SK-N-SH (cell line): Measurements from ENCODE around the gene LARGE1. TPM values are rescaled to one million over a fixed set of nuclear protein-coding genes. Genes with fewer than 3 reads are reported as not detected.

ENCODE experiments used
- CTCF ChIA-PET: fragments of 300-600, 350-600 bp; formaldehyde crosslinking; extraction: SDS; loops from one replicate; lab custom pipeline; 2021; lab: Yijun Ruan, JAX
- POLR2A ChIA-PET: fragments of 350-600 bp; sonication (Branson Sonifier 250); formaldehyde crosslinking; extraction: SDS; loops from one replicate; lab custom pipeline; 2020; ENCODE audit warnings: antibody characterized with exemption, inconsistent platforms; lab: Yijun Ruan, JAX
- DNase-seq: peaks from one replicate; pipeline ENCODE4 v3.0.0; 2012
- H2AFZ ChIP-seq: fragments of 200-600 bp; sonication (generic); 2 replicates; pipeline ENCODE4 v1.8.1; 2016; ENCODE audit warnings: antibody characterized with exemption, mild to moderate bottlenecking, low read depth
- H3F3A ChIP-seq: fragments of 200-600 bp; sonication (generic); replicated peaks from 2 replicates; pipeline ENCODE3; 2016; ENCODE audit warnings: antibody characterized with exemption, mild to moderate bottlenecking; ENCODE audit not compliant: insufficient read depth
- H3K27ac ChIP-seq, 2 experiments: fragments of 200-500 bp in 1 of 2; fragments of 200-600 bp in 1 of 2; sonication (Bioruptor generic) in 1 of 2; sonication (generic), shearing (Covaris generic) in 1 of 2; 2 replicates each; pipeline versions ENCODE4 v1.5.1 to v1.6.1; 2014 to 2016; ENCODE audit warnings: low read depth in 2 of 2, inconsistent platforms in 1 of 2, low read length in 1 of 2, mild to moderate bottlenecking in 1 of 2, mixed read lengths in 1 of 2
- H3K27me3 ChIP-seq: fragments of 200-600 bp; sonication (generic), shearing (Covaris generic); 2 replicates; pipeline ENCODE4 v1.6.1; 2016; ENCODE audit warnings: mixed run types; ENCODE audit not compliant: insufficient read depth
- H3K36me3 ChIP-seq, 2 experiments: fragments of 200-500 bp in 1 of 2; fragments of 200-600 bp in 1 of 2; sonication (Bioruptor generic) in 1 of 2; sonication (generic) in 1 of 2; replicated peaks in 1 of 2; 2 replicates each; pipeline versions ENCODE3 to v1.5.1; 2014 to 2016; ENCODE audit warnings: low read length in 1 of 2, mild to moderate bottlenecking in 1 of 2; ENCODE audit not compliant: insufficient read depth in 2 of 2, control insufficient read depth in 1 of 2
- H3K4me1 ChIP-seq, 2 experiments: fragments of 200-500 bp in 1 of 2; fragments of 200-600 bp in 1 of 2; sonication (Bioruptor generic) in 1 of 2; sonication (generic), shearing (Covaris generic) in 1 of 2; 2 replicates each; pipeline versions ENCODE4 v1.5.1 to v1.6.1; 2014 to 2016; ENCODE audit warnings: low read depth in 1 of 2, low read length in 1 of 2, mixed run types in 1 of 2; ENCODE audit not compliant: insufficient read depth in 2 of 2, control insufficient read depth in 1 of 2
- H3K4me2 ChIP-seq: fragments of 200-600 bp; sonication (generic), shearing (Covaris generic); 2 replicates; pipeline ENCODE4 v1.6.1; 2017; ENCODE audit warnings: mixed run types
- H3K4me3 ChIP-seq, 2 experiments: fragments of 200-500 bp in 1 of 2; fragments of 200-600 bp in 1 of 2; sonication (Bioruptor generic) in 1 of 2; sonication (generic), shearing (Covaris generic) in 1 of 2; 2 replicates each; pipeline versions ENCODE4 v1.5.1 to v1.8.1; 2014 to 2016; ENCODE audit warnings: low read depth in 2 of 2, inconsistent platforms in 1 of 2, low read length in 1 of 2, mild to moderate bottlenecking in 1 of 2, mixed read lengths in 1 of 2, moderate library complexity in 1 of 2
- H3K79me2 ChIP-seq: fragments of 200-600 bp; sonication (generic); 2 replicates; pipeline ENCODE4 v1.8.1; 2017; ENCODE audit warnings: mild to moderate bottlenecking; ENCODE audit not compliant: insufficient read depth
- H3K9ac ChIP-seq: fragments of 200-600 bp; sonication (generic); 2 replicates; pipeline ENCODE4 v1.6.1; 2017; ENCODE audit warnings: mixed run types
- H3K9me2 ChIP-seq: fragments of 200-600 bp; sonication (generic); 2 replicates; pipeline ENCODE4 v1.6.1; 2017; ENCODE audit warnings: mixed run types
- H3K9me3 ChIP-seq: fragments of 200-600 bp; sonication (generic); 2 replicates; pipeline ENCODE4 v1.6.1; 2017; ENCODE audit warnings: mixed run types, mild to moderate bottlenecking, moderate library complexity
- H4K20me1 ChIP-seq: fragments of 200-600 bp; sonication (generic); 2 replicates; pipeline ENCODE4 v1.6.1; 2017; ENCODE audit warnings: mild to moderate bottlenecking, mixed run types; ENCODE audit not compliant: insufficient read depth
- CHD2 ChIP-seq: fragments of 150-350 bp; IDR thresholded peaks from 2 replicates; pipeline ENCODE4 v1.6.1; 2018; ENCODE audit warnings: low read length; ENCODE audit not compliant: partially characterized antibody
- CTCF ChIP-seq: fragments of 200-600 bp; sonication (generic); IDR thresholded peaks from 2 replicates; pipeline ENCODE4 v1.6.1; 2017; ENCODE audit warnings: antibody characterized with exemption, mild to moderate bottlenecking, moderate library complexity
- ELF1 ChIP-seq: IDR thresholded peaks from 2 replicates; pipeline ENCODE4 v1.4.0; 2012
- EZH2phosphoT487 ChIP-seq: fragments of 200-600 bp; sonication (generic); IDR thresholded peaks from 2 replicates; pipeline ENCODE4 v1.6.1; 2017; ENCODE audit warnings: low read depth, mixed run types, mild to moderate bottlenecking, antibody characterized with exemption, moderate library complexity, borderline replicate concordance
- FOSL2 ChIP-seq: IDR thresholded peaks from 2 replicates; pipeline ENCODE4 v1.4.0; 2012; ENCODE audit warnings: low read depth, mild to moderate bottlenecking, moderate library complexity, borderline replicate concordance
- FOXM1 ChIP-seq: IDR thresholded peaks from 2 replicates; pipeline ENCODE4 v1.4.0; 2012; ENCODE audit warnings: low read depth, mild to moderate bottlenecking
- JUND ChIP-seq: IDR thresholded peaks from 2 replicates; pipeline ENCODE4 v1.4.0; 2012
- MAX ChIP-seq: IDR thresholded peaks from 2 replicates; pipeline ENCODE4 v1.4.0; 2012; ENCODE audit warnings: low read depth
- PBX3 ChIP-seq: IDR thresholded peaks from 2 replicates; pipeline ENCODE4; 2012
- POLR2AphosphoS5 ChIP-seq: IDR thresholded peaks from 2 replicates; pipeline ENCODE4 v1.6.1; 2012; ENCODE audit warnings: low read depth, low read length
- RAD21 ChIP-seq: IDR thresholded peaks from 2 replicates; pipeline ENCODE4 v1.6.1; 2012; ENCODE audit warnings: mild to moderate bottlenecking, low read length
- RCOR1 ChIP-seq: fragments of 150-350 bp; IDR thresholded peaks from 2 replicates; pipeline ENCODE4 v1.6.1; 2017; ENCODE audit warnings: antibody characterized with exemption, low read length
- REST ChIP-seq: IDR thresholded peaks from 2 replicates; pipeline ENCODE4 v1.6.1; 2012; ENCODE audit warnings: mild to moderate bottlenecking, low read depth, low read length, moderate library complexity
- RXRA ChIP-seq: IDR thresholded peaks from 2 replicates; pipeline ENCODE4 v1.4.0; 2012; ENCODE audit warnings: low read depth, mild to moderate bottlenecking, borderline replicate concordance
- SIN3A ChIP-seq: IDR thresholded peaks from 2 replicates; pipeline ENCODE4 v1.6.1; 2012; ENCODE audit warnings: low read depth, mild to moderate bottlenecking, low read length, moderate library complexity, borderline replicate concordance
- TAF1 ChIP-seq: IDR thresholded peaks from 2 replicates; pipeline ENCODE4 v1.6.1; 2012; ENCODE audit warnings: low read depth, mild to moderate bottlenecking, low read length, moderate library complexity, borderline replicate concordance
- YY1 ChIP-seq: IDR thresholded peaks from 2 replicates; pipeline ENCODE4 v1.4.0; 2012; ENCODE audit warnings: low read depth, mild to moderate bottlenecking
- WGBS: methylation state at CpG from one replicate; pipeline ENCODE4 v1.1.6; 2017; ENCODE audit warnings: low lambda C conversion rate; 5-methylcytosine and 5-hydroxymethylcytosine counted together
- polyA plus RNA-seq, 3 experiments: library from polyadenylated mRNA; depleted of rRNA; stranded (reverse); fragments of >200 nt; gene quantifications; 2 replicates each; pipeline ENCODE4 v1.2.3, GENCODE V29; 2012
- TF ChIP-seq, protein P1 (sequence below): fragments of 150-350 bp; IDR thresholded peaks from 2 replicates; pipeline ENCODE4 v1.6.1; 2017; ENCODE audit warnings: antibody characterized with exemption, low read length, low read depth, borderline replicate concordance
- TF ChIP-seq, protein P2 (sequence below): fragments of 150-350 bp; IDR thresholded peaks from 2 replicates; pipeline ENCODE4 v1.6.1; 2016; ENCODE audit warnings: mild to moderate bottlenecking, low read depth, low read length
- TF ChIP-seq, protein P3 (sequence below): IDR thresholded peaks from 2 replicates; pipeline ENCODE4 v1.4.0; 2012; ENCODE audit warnings: low read depth, borderline replicate concordance

Gene LARGE1
- polyA plus RNA-seq, 1 of the 3 experiments (the other 2 are of a cell fraction): 1.1 TPM

GRCh38 chr22:33300165-33300564 is 620.1 kb downstream of the LARGE1 start:
- Histone ChIP-seq H3K4me1 (no peaks in the 10 kb centered on the region), H4K20me1 (no peaks in the 10 kb centered on the region), H2AFZ (no peak overlapping the region), H3K4me3 (no peak overlapping the region), H3K36me3 (no peaks in the 10 kb centered on the region), H3K9me2 (no peaks in the 10 kb centered on the region), H3K9me3 (no peaks in the 10 kb centered on the region), H3K9ac (no peak overlapping the region), H3K4me2 (no peak overlapping the region), H3K27ac (no peak overlapping the region), H3K79me2 (no peaks in the 10 kb centered on the region), H3K27me3 (no peaks in the 10 kb centered on the region), H3F3A (no peaks in the 10 kb centered on the region)
- POLR2A ChIA-PET: no interaction called here
- WGBS: 0% methylated on average over 1 of the region's 1 CpG
- no peak for TF ChIP-seq CTCF
- TF ChIP-seq CHD2: no peak
- no peak for TF ChIP-seq RCOR1
- no peak for TF ChIP-seq RAD21
- no peak for TF ChIP-seq EZH2phosphoT487
- TF ChIP-seq, protein P1, sequence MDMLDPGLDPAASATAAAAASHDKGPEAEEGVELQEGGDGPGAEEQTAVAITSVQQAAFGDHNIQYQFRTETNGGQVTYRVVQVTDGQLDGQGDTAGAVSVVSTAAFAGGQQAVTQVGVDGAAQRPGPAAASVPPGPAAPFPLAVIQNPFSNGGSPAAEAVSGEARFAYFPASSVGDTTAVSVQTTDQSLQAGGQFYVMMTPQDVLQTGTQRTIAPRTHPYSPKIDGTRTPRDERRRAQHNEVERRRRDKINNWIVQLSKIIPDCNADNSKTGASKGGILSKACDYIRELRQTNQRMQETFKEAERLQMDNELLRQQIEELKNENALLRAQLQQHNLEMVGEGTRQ: no peak
- no peak for TF ChIP-seq ELF1
- TF ChIP-seq, protein P2, sequence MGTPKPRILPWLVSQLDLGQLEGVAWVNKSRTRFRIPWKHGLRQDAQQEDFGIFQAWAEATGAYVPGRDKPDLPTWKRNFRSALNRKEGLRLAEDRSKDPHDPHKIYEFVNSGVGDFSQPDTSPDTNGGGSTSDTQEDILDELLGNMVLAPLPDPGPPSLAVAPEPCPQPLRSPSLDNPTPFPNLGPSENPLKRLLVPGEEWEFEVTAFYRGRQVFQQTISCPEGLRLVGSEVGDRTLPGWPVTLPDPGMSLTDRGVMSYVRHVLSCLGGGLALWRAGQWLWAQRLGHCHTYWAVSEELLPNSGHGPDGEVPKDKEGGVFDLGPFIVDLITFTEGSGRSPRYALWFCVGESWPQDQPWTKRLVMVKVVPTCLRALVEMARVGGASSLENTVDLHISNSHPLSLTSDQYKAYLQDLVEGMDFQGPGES: no peak
- TF ChIP-seq SIN3A: no peak
- no peak for TF ChIP-seq MAX
- no peak for TF ChIP-seq FOXM1
- TF ChIP-seq JUND: no peak
- no peak for TF ChIP-seq POLR2AphosphoS5
- no peak for TF ChIP-seq YY1
- no peak for TF ChIP-seq TAF1
- TF ChIP-seq REST: no peak
- TF ChIP-seq, protein P3, sequence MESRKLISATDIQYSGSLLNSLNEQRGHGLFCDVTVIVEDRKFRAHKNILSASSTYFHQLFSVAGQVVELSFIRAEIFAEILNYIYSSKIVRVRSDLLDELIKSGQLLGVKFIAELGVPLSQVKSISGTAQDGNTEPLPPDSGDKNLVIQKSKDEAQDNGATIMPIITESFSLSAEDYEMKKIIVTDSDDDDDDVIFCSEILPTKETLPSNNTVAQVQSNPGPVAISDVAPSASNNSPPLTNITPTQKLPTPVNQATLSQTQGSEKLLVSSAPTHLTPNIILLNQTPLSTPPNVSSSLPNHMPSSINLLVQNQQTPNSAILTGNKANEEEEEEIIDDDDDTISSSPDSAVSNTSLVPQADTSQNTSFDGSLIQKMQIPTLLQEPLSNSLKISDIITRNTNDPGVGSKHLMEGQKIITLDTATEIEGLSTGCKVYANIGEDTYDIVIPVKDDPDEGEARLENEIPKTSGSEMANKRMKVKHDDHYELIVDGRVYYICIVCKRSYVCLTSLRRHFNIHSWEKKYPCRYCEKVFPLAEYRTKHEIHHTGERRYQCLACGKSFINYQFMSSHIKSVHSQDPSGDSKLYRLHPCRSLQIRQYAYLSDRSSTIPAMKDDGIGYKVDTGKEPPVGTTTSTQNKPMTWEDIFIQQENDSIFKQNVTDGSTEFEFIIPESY: no peak
- TF ChIP-seq RXRA: no peak
- TF ChIP-seq FOSL2: no peak
- TF ChIP-seq PBX3: no peak
- CTCF ChIA-PET: interaction anchor here (0.8 to 2.9 kb wide), 12 partner anchors 9 to 1724 kb away, joined by 3 to 24 read pairs (median 3); no protein-coding TSS in a partner anchor
- DNase-seq: no peak
